ENCODE measurements around the gene CCR2. TPM values are rescaled to one million over a fixed set of nuclear protein-coding genes. Genes with fewer than 3 reads are reported as not detected.

CCR2 gene
- total RNA-seq, 4 donors from 2014 or later, result 0.26 to 1.2 (median 0.76) TPM

GRCh38 chr3:46348823-46349482, 5.0 kb upstream of the CCR2 start:
- DNase-seq (ENCODE audit: low spot score in 2 of 2), result no peak
- TF ChIP-seq POLR2A (IDR thresholded peaks at IDR 0.05) (no peak), CTCF (IDR thresholded peaks at IDR 0.05) (no peak), POLR2AphosphoS5 (IDR thresholded peaks at IDR 0.05) (no peak), EP300 (IDR thresholded peaks at IDR 0.05) (no peak)
- H3K27me3 ChIP-seq, result peaks cover 7% of the 10 kb centered on the region
- no peak overlapping the region for H3K27ac ChIP-seq
- H3K4me3 ChIP-seq, result no peak overlapping the region
- no peaks in the 10 kb centered on the region for H3K4me1 ChIP-seq
- no peaks in the 10 kb centered on the region for H3K36me3 ChIP-seq
- no peaks in the 10 kb centered on the region for H3K9me3 ChIP-seq
- WGBS, result 85% methylated on average over 3 of the region's 3 CpGs

- Histone ChIP-seq H3K4me1 (peaks cover 3% of the 10 kb centered on the region), H3K36me3 (no peaks in the 10 kb centered on the region), H3K9me3 (no peaks in the 10 kb centered on the region), H3K27ac (no peak overlapping the region), H3K4me3 (no peak overlapping the region), H3K27me3 (peaks cover 7% of the 10 kb centered on the region)
- WGBS, result 66% methylated on average over 2 of the region's 2 CpGs
- no peak for DNase-seq (ENCODE audit: low spot score in 2 of 2)
- TF ChIP-seq CTCF (IDR thresholded peaks at IDR 0.05) (no peak), POLR2AphosphoS5 (IDR thresholded peaks at IDR 0.05) (no peak), EP300 (IDR thresholded peaks at IDR 0.05) (no peak), POLR2A (IDR thresholded peaks at IDR 0.05) (no peak)
These were observed 4.2 kb upstream of the CCR2 start for GRCh38 chr3:46349484-46350261.

GRCh38 chr3:46350262-46350565, 3.7 kb upstream of the CCR2 start:
- Histone ChIP-seq H3K27ac (no peak overlapping the region), H3K27me3 (peaks cover 7% of the 10 kb centered on the region), H3K4me3 (no peak overlapping the region), H3K36me3 (no peaks in the 10 kb centered on the region), H3K9me3 (no peaks in the 10 kb centered on the region), H3K4me1 (peaks cover 3% of the 10 kb centered on the region)
- WGBS, result 95% methylated on average over 1 of the region's 1 CpG
- TF ChIP-seq POLR2AphosphoS5 (IDR thresholded peaks at IDR 0.05) (no peak), CTCF (IDR thresholded peaks at IDR 0.05) (no peak)
- DNase-seq (ENCODE audit: low spot score in 2 of 2), result no peak

- H3K27me3 ChIP-seq, result peaks cover 7% of the 10 kb centered on the region
- no peak for TF ChIP-seq CTCF (IDR thresholded peaks at IDR 0.05)
- no peak for TF ChIP-seq POLR2A (IDR thresholded peaks at IDR 0.05)
- TF ChIP-seq POLR2AphosphoS5 (IDR thresholded peaks at IDR 0.05), result no peak
- no peak for TF ChIP-seq EP300 (IDR thresholded peaks at IDR 0.05)
- DNase-seq (ENCODE audit: low spot score in 2 of 2), result no peak
- H3K4me1 ChIP-seq, result peaks cover 3% of the 10 kb centered on the region
- no peaks in the 10 kb centered on the region for H3K9me3 ChIP-seq
- 89% methylated on average over 3 of the region's 3 CpGs for WGBS
- no peak overlapping the region for H3K4me3 ChIP-seq
- H3K36me3 ChIP-seq, result no peaks in the 10 kb centered on the region
- no peak overlapping the region for H3K27ac ChIP-seq
These were observed 2.3 kb upstream of the CCR2 start for GRCh38 chr3:46351646-46352045.

- WGBS, result 84% methylated on average over 4 of the region's 4 CpGs
- peaks cover 3% of the 10 kb centered on the region for H3K4me1 ChIP-seq
- no peak for DNase-seq (ENCODE audit: low spot score in 2 of 2)
- H3K36me3 ChIP-seq, result no peaks in the 10 kb centered on the region
- no peak for TF ChIP-seq POLR2A (IDR thresholded peaks at IDR 0.05)
- TF ChIP-seq CTCF (IDR thresholded peaks at IDR 0.05), result no peak
- no peak for TF ChIP-seq POLR2AphosphoS5 (IDR thresholded peaks at IDR 0.05)
- no peak for TF ChIP-seq EP300 (IDR thresholded peaks at IDR 0.05)
- H3K27me3 ChIP-seq, result peaks cover 7% of the 10 kb centered on the region
- no peak overlapping the region for H3K4me3 ChIP-seq
- H3K9me3 ChIP-seq, result no peaks in the 10 kb centered on the region
- H3K27ac ChIP-seq, result no peak overlapping the region
These were observed 821 bp upstream of the CCR2 start for GRCh38 chr3:46353090-46353489.

Measured in suprapubic skin (tissue), 4 donors.